ENCODE measurements around the gene IL24. TPM values are rescaled to one million over a fixed set of nuclear protein-coding genes. Genes with fewer than 3 reads are reported as not detected.
"Not testable (repeated sequence)": the region's sequence is repeated elsewhere in the genome, so short reads cannot be mapped to it uniquely, and the experiment has no call there.

The IL24 gene
- total RNA-seq, 2 experiments from 2014 or later, result not detected

- CTCF ChIA-PET, result interaction anchor here (0.6 to 2.9 kb wide), 13 partner anchors 8 to 311 kb away, joined by 3 to 31 read pairs (median 5); partner anchors contain the start of gene EIF2D
- Mint-ChIP-seq H3K9me3 (no peaks in the 10 kb centered on the region), H3K36me3 (ENCODE audit: low read depth) (peaks cover 18% of the 10 kb centered on the region), H3K27ac (no peak overlapping the region), H3K27me3 (no peaks in the 10 kb centered on the region), H3K4me1 (peaks cover 31% of the 10 kb centered on the region), H3K4me3 (no peak overlapping the region)
- peak; percentile 84 for DNase-seq
- POLR2A ChIA-PET, result no interaction called here
Measured at GRCh38 chr1:206923009-206923960, 26.0 kb downstream of the IL24 start.

GRCh38 chr1:206923961-206924557, 26.8 kb downstream of the IL24 start:
- H3K4me1 Mint-ChIP-seq, result peaks cover 26% of the 10 kb centered on the region
- peaks cover 15% of the 10 kb centered on the region for H3K36me3 Mint-ChIP-seq (ENCODE audit: low read depth)
- POLR2A ChIA-PET, DNase-seq, H3K27me3 Mint-ChIP-seq, H3K27ac Mint-ChIP-seq, H3K9me3 Mint-ChIP-seq, H3K4me3 Mint-ChIP-seq: not testable (repeated sequence)
- CTCF ChIA-PET, result interaction anchor here (1.4 to 2.9 kb wide), 5 partner anchors 8 to 125 kb away, joined by 3 to 13 read pairs (median 7); no protein-coding TSS in a partner anchor

GRCh38 chr1:206924592-206925105, 27.4 kb downstream of the IL24 start:
- no peak overlapping the region for H3K27ac Mint-ChIP-seq
- CTCF ChIA-PET, result interaction anchor here (1.0 to 2.9 kb wide), 8 partner anchors 8 to 190 kb away, joined by 3 to 13 read pairs (median 6); no protein-coding TSS in a partner anchor
- peaks cover 12% of the 10 kb centered on the region for H3K36me3 Mint-ChIP-seq (ENCODE audit: low read depth)
- POLR2A ChIA-PET, result interaction anchor here (0.6 to 0.9 kb wide), 2 partner anchors 12 to 164 kb away, joined by 3 to 4 read pairs; no protein-coding TSS in a partner anchor
- H3K4me1 Mint-ChIP-seq, result peaks cover 26% of the 10 kb centered on the region
- DNase-seq, result no peak
- no peaks in the 10 kb centered on the region for H3K9me3 Mint-ChIP-seq
- no peaks in the 10 kb centered on the region for H3K27me3 Mint-ChIP-seq
- H3K4me3 Mint-ChIP-seq, result no peak overlapping the region

- no peaks in the 10 kb centered on the region for H3K27me3 Mint-ChIP-seq
- ChIA-PET CTCF (interaction anchor here (0.6 to 2.9 kb wide), 9 partner anchors 8 to 191 kb away, joined by 3 to 13 read pairs (median 6); no protein-coding TSS in a partner anchor), POLR2A (interaction anchor here (0.6 to 0.9 kb wide), 2 partner anchors 11 to 164 kb away, joined by 3 to 4 read pairs; no protein-coding TSS in a partner anchor)
- DNase-seq, result peak; percentile 65
- peaks cover 27% of the 10 kb centered on the region for H3K4me1 Mint-ChIP-seq
- H3K9me3 Mint-ChIP-seq, result no peaks in the 10 kb centered on the region
- peaks cover 8% of the 10 kb centered on the region for H3K36me3 Mint-ChIP-seq (ENCODE audit: low read depth)
- no peak overlapping the region for H3K4me3 Mint-ChIP-seq
- no peak overlapping the region for H3K27ac Mint-ChIP-seq
Measured at GRCh38 chr1:206925106-206925736, 28.0 kb downstream of the IL24 start.

- no peak overlapping the region for H3K4me3 Mint-ChIP-seq
- H3K4me1 Mint-ChIP-seq, result peaks cover 29% of the 10 kb centered on the region
- H3K27me3 Mint-ChIP-seq, result no peaks in the 10 kb centered on the region
- no peak for DNase-seq
- H3K36me3 Mint-ChIP-seq (ENCODE audit: low read depth), result no peaks in the 10 kb centered on the region
- H3K9me3 Mint-ChIP-seq, result no peaks in the 10 kb centered on the region
- no peak overlapping the region for H3K27ac Mint-ChIP-seq
- POLR2A ChIA-PET, result no interaction called here
- CTCF ChIA-PET, result interaction anchor here (1.0 to 2.9 kb wide), 7 partner anchors 10 to 192 kb away, joined by 3 to 13 read pairs (median 3); no protein-coding TSS in a partner anchor
Measured at GRCh38 chr1:206926286-206926685, 29.0 kb downstream of the IL24 start.

GRCh38 chr1:206929524-206929923, 32.3 kb downstream of the IL24 start:
- POLR2A ChIA-PET, result no interaction called here
- CTCF ChIA-PET, result interaction anchor here (0.6 to 1.5 kb wide), 3 partner anchors 14 to 167 kb away, joined by 3 to 5 read pairs (median 3); no protein-coding TSS in a partner anchor
- H3K27ac Mint-ChIP-seq, result no peak overlapping the region
- DNase-seq, result no peak
- no peaks in the 10 kb centered on the region for H3K36me3 Mint-ChIP-seq (ENCODE audit: low read depth)
- peaks cover 36% of the 10 kb centered on the region for H3K4me1 Mint-ChIP-seq
- H3K4me3 Mint-ChIP-seq, result no peak overlapping the region
- no peaks in the 10 kb centered on the region for H3K9me3 Mint-ChIP-seq
- no peaks in the 10 kb centered on the region for H3K27me3 Mint-ChIP-seq

- no peak for DNase-seq
- H3K9me3 Mint-ChIP-seq, result no peaks in the 10 kb centered on the region
- H3K27me3 Mint-ChIP-seq, result no peaks in the 10 kb centered on the region
- POLR2A ChIA-PET, result no interaction called here
- H3K4me3 Mint-ChIP-seq, result no peak overlapping the region
- peak overlapping the region; percentile 78 for H3K27ac Mint-ChIP-seq
- peaks cover 36% of the 10 kb centered on the region for H3K4me1 Mint-ChIP-seq
- CTCF ChIA-PET, result interaction anchor here (0.9 to 3.6 kb wide), 6 partner anchors 15 to 68 kb away, joined by 4 to 13 read pairs (median 4); no protein-coding TSS in a partner anchor
- no peaks in the 10 kb centered on the region for H3K36me3 Mint-ChIP-seq (ENCODE audit: low read depth)
Measured at GRCh38 chr1:206930210-206930798, 33.1 kb downstream of the IL24 start.

- no peaks in the 10 kb centered on the region for H3K27me3 Mint-ChIP-seq
- ChIA-PET POLR2A (no interaction called here), CTCF (interaction anchor here (0.8 to 3.6 kb wide), 13 partner anchors 9 to 363 kb away, joined by 3 to 13 read pairs (median 4); partner anchors contain the start of gene FCMR)
- H3K9me3 Mint-ChIP-seq, result no peaks in the 10 kb centered on the region
- DNase-seq, result no peak
- peaks cover 33% of the 10 kb centered on the region for H3K4me1 Mint-ChIP-seq
- H3K4me3 Mint-ChIP-seq, result no peak overlapping the region
- H3K27ac Mint-ChIP-seq, result peak overlapping the region; percentile 33
- H3K36me3 Mint-ChIP-seq (ENCODE audit: low read depth), result no peaks in the 10 kb centered on the region
Measured at GRCh38 chr1:206931709-206932108, 34.5 kb downstream of the IL24 start.

GRCh38 chr1:206932177-206932576, 34.9 kb downstream of the IL24 start:
- CTCF ChIA-PET, result interaction anchor here (0.8 to 3.6 kb wide), 13 partner anchors 10 to 364 kb away, joined by 3 to 13 read pairs (median 4); partner anchors contain the start of genes EIF2D and FCMR
- Mint-ChIP-seq H3K36me3 (ENCODE audit: low read depth) (no peaks in the 10 kb centered on the region), H3K9me3 (no peaks in the 10 kb centered on the region), H3K27me3 (no peaks in the 10 kb centered on the region), H3K27ac (no peak overlapping the region), H3K4me1 (peaks cover 33% of the 10 kb centered on the region), H3K4me3 (no peak overlapping the region)
- POLR2A ChIA-PET, result no interaction called here
- DNase-seq, result no peak

- Mint-ChIP-seq H3K36me3 (ENCODE audit: low read depth) (no peaks in the 10 kb centered on the region), H3K27me3 (no peaks in the 10 kb centered on the region), H3K4me1 (peaks cover 28% of the 10 kb centered on the region), H3K9me3 (no peaks in the 10 kb centered on the region), H3K4me3 (no peak overlapping the region), H3K27ac (no peak overlapping the region)
- ChIA-PET POLR2A (no interaction called here), CTCF (interaction anchor here (0.7 to 3.6 kb wide), 18 partner anchors 8 to 321 kb away, joined by 3 to 13 read pairs (median 5); partner anchors contain the start of genes EIF2D and FCMR)
- DNase-seq, result peak; percentile 70
Measured at GRCh38 chr1:206933333-206933945, 36.2 kb downstream of the IL24 start.

GRCh38 chr1:206935491-206936067, 38.3 kb downstream of the IL24 start:
- peaks cover 15% of the 10 kb centered on the region for H3K4me1 Mint-ChIP-seq
- CTCF ChIA-PET, result interaction anchor here (0.6 to 2.7 kb wide), 19 partner anchors 9 to 464 kb away, joined by 3 to 20 read pairs (median 4); partner anchors contain the start of genes IL24 and PIGR
- POLR2A ChIA-PET, result no interaction called here
- H3K36me3 Mint-ChIP-seq (ENCODE audit: low read depth), result no peaks in the 10 kb centered on the region
- H3K27ac Mint-ChIP-seq, result no peak overlapping the region
- no peak overlapping the region for H3K4me3 Mint-ChIP-seq
- DNase-seq, result peak; percentile 68
- H3K9me3 Mint-ChIP-seq, result no peaks in the 10 kb centered on the region
- no peaks in the 10 kb centered on the region for H3K27me3 Mint-ChIP-seq

Measured in activated CD4-positive, alpha-beta T cell treated with anti-CD3 and anti-CD28 coated beads, Interleukin-2, amount 10 ng/mL, durations not matched to agents 7 days and 5 days (primary cell).